SK-N-SH (cell line): ENCODE data around the gene NOS1. TPM values are rescaled to one million over a fixed set of nuclear protein-coding genes. Genes with fewer than 3 reads are reported as not detected.

Experiments used
- CTCF ChIA-PET: fragments of 300-600, 350-600 bp; formaldehyde crosslinking; extraction: SDS; loops from one replicate; lab custom pipeline; 2021; lab: Yijun Ruan, JAX
- POLR2A ChIA-PET: fragments of 350-600 bp; sonication (Branson Sonifier 250); formaldehyde crosslinking; extraction: SDS; loops from one replicate; lab custom pipeline; 2020; ENCODE audit warnings: antibody characterized with exemption, inconsistent platforms; lab: Yijun Ruan, JAX
- DNase-seq: peaks from one replicate; pipeline ENCODE4 v3.0.0; 2012
- H2AFZ ChIP-seq: fragments of 200-600 bp; sonication (generic); 2 replicates; pipeline ENCODE4 v1.8.1; 2016; ENCODE audit warnings: antibody characterized with exemption, mild to moderate bottlenecking, low read depth
- H3F3A ChIP-seq: fragments of 200-600 bp; sonication (generic); replicated peaks from 2 replicates; pipeline ENCODE3; 2016; ENCODE audit warnings: antibody characterized with exemption, mild to moderate bottlenecking; ENCODE audit not compliant: insufficient read depth
- H3K27ac ChIP-seq, 2 experiments: fragments of 200-500 bp in 1 of 2; fragments of 200-600 bp in 1 of 2; sonication (Bioruptor generic) in 1 of 2; sonication (generic), shearing (Covaris generic) in 1 of 2; 2 replicates each; pipeline versions ENCODE4 v1.5.1 to v1.6.1; 2014 to 2016; ENCODE audit warnings: low read depth in 2 of 2, inconsistent platforms in 1 of 2, low read length in 1 of 2, mild to moderate bottlenecking in 1 of 2, mixed read lengths in 1 of 2
- H3K27me3 ChIP-seq: fragments of 200-600 bp; sonication (generic), shearing (Covaris generic); 2 replicates; pipeline ENCODE4 v1.6.1; 2016; ENCODE audit warnings: mixed run types; ENCODE audit not compliant: insufficient read depth
- H3K36me3 ChIP-seq, 2 experiments: fragments of 200-500 bp in 1 of 2; fragments of 200-600 bp in 1 of 2; sonication (Bioruptor generic) in 1 of 2; sonication (generic) in 1 of 2; replicated peaks in 1 of 2; 2 replicates each; pipeline versions ENCODE3 to v1.5.1; 2014 to 2016; ENCODE audit warnings: low read length in 1 of 2, mild to moderate bottlenecking in 1 of 2; ENCODE audit not compliant: insufficient read depth in 2 of 2, control insufficient read depth in 1 of 2
- H3K4me1 ChIP-seq, 2 experiments: fragments of 200-500 bp in 1 of 2; fragments of 200-600 bp in 1 of 2; sonication (Bioruptor generic) in 1 of 2; sonication (generic), shearing (Covaris generic) in 1 of 2; 2 replicates each; pipeline versions ENCODE4 v1.5.1 to v1.6.1; 2014 to 2016; ENCODE audit warnings: low read depth in 1 of 2, low read length in 1 of 2, mixed run types in 1 of 2; ENCODE audit not compliant: insufficient read depth in 2 of 2, control insufficient read depth in 1 of 2
- H3K4me2 ChIP-seq: fragments of 200-600 bp; sonication (generic), shearing (Covaris generic); 2 replicates; pipeline ENCODE4 v1.6.1; 2017; ENCODE audit warnings: mixed run types
- H3K4me3 ChIP-seq, 2 experiments: fragments of 200-500 bp in 1 of 2; fragments of 200-600 bp in 1 of 2; sonication (Bioruptor generic) in 1 of 2; sonication (generic), shearing (Covaris generic) in 1 of 2; 2 replicates each; pipeline versions ENCODE4 v1.5.1 to v1.8.1; 2014 to 2016; ENCODE audit warnings: low read depth in 2 of 2, inconsistent platforms in 1 of 2, low read length in 1 of 2, mild to moderate bottlenecking in 1 of 2, mixed read lengths in 1 of 2, moderate library complexity in 1 of 2
- H3K79me2 ChIP-seq: fragments of 200-600 bp; sonication (generic); 2 replicates; pipeline ENCODE4 v1.8.1; 2017; ENCODE audit warnings: mild to moderate bottlenecking; ENCODE audit not compliant: insufficient read depth
- H3K9ac ChIP-seq: fragments of 200-600 bp; sonication (generic); 2 replicates; pipeline ENCODE4 v1.6.1; 2017; ENCODE audit warnings: mixed run types
- H3K9me2 ChIP-seq: fragments of 200-600 bp; sonication (generic); 2 replicates; pipeline ENCODE4 v1.6.1; 2017; ENCODE audit warnings: mixed run types
- H3K9me3 ChIP-seq: fragments of 200-600 bp; sonication (generic); 2 replicates; pipeline ENCODE4 v1.6.1; 2017; ENCODE audit warnings: mixed run types, mild to moderate bottlenecking, moderate library complexity
- H4K20me1 ChIP-seq: fragments of 200-600 bp; sonication (generic); 2 replicates; pipeline ENCODE4 v1.6.1; 2017; ENCODE audit warnings: mild to moderate bottlenecking, mixed run types; ENCODE audit not compliant: insufficient read depth
- ELF1 ChIP-seq: IDR thresholded peaks from 2 replicates; pipeline ENCODE4 v1.4.0; 2012
- FOSL2 ChIP-seq: IDR thresholded peaks from 2 replicates; pipeline ENCODE4 v1.4.0; 2012; ENCODE audit warnings: low read depth, mild to moderate bottlenecking, moderate library complexity, borderline replicate concordance
- FOXJ3 ChIP-seq: sonication (generic); formaldehyde crosslinking; IDR thresholded peaks from 2 replicates; pipeline ENCODE4 v1.5.1; 2020; ENCODE audit warnings: mild to moderate bottlenecking, missing genetic modification reagents
- GATA2 ChIP-seq: sonication (generic); formaldehyde crosslinking; IDR thresholded peaks from 2 replicates; pipeline ENCODE4 v1.5.0; 2020; ENCODE audit warnings: mild to moderate bottlenecking, missing genetic modification reagents
- JUND ChIP-seq: IDR thresholded peaks from 2 replicates; pipeline ENCODE4 v1.4.0; 2012
- MEF2A ChIP-seq: IDR thresholded peaks from 2 replicates; pipeline ENCODE4 v1.4.0; 2012; ENCODE audit warnings: low read depth, borderline replicate concordance
- MXI1 ChIP-seq: IDR thresholded peaks from 2 replicates; pipeline ENCODE4 v1.6.1; 2012; ENCODE audit warnings: mild to moderate bottlenecking, low read depth, low read length, improper control_type of control experiment
- NFIC ChIP-seq: IDR thresholded peaks from 2 replicates; pipeline ENCODE4 v1.4.0; 2012; ENCODE audit warnings: borderline replicate concordance
- RAD21 ChIP-seq: IDR thresholded peaks from 2 replicates; pipeline ENCODE4 v1.6.1; 2012; ENCODE audit warnings: mild to moderate bottlenecking, low read length
- SIN3A ChIP-seq: IDR thresholded peaks from 2 replicates; pipeline ENCODE4 v1.6.1; 2012; ENCODE audit warnings: low read depth, mild to moderate bottlenecking, low read length, moderate library complexity, borderline replicate concordance
- SMC3 ChIP-seq: IDR thresholded peaks from 2 replicates; pipeline ENCODE4 v1.6.1; 2012; ENCODE audit warnings: low read depth, low read length, improper control_type of control experiment
- TAF1 ChIP-seq: IDR thresholded peaks from 2 replicates; pipeline ENCODE4 v1.6.1; 2012; ENCODE audit warnings: low read depth, mild to moderate bottlenecking, low read length, moderate library complexity, borderline replicate concordance
- TCF12 ChIP-seq: IDR thresholded peaks from 2 replicates; pipeline ENCODE4 v1.4.0; 2012
- USF2 ChIP-seq: fragments of 150-350 bp; IDR thresholded peaks from 2 replicates; pipeline ENCODE4 v1.6.1; 2017; ENCODE audit warnings: antibody characterized with exemption, low read length, low read depth, borderline replicate concordance
- YY1 ChIP-seq: IDR thresholded peaks from 2 replicates; pipeline ENCODE4 v1.4.0; 2012; ENCODE audit warnings: low read depth, mild to moderate bottlenecking
- WGBS: methylation state at CpG from one replicate; pipeline ENCODE4 v1.1.6; 2017; ENCODE audit warnings: low lambda C conversion rate; 5-methylcytosine and 5-hydroxymethylcytosine counted together
- polyA plus RNA-seq, 3 experiments: library from polyadenylated mRNA; depleted of rRNA; stranded (reverse); fragments of >200 nt; gene quantifications; 2 replicates each; pipeline ENCODE4 v1.2.3, GENCODE V29; 2012

Gene NOS1
- polyA plus RNA-seq, 1 of the 3 experiments (the other 2 are of a cell fraction) = 0.02 TPM

GRCh38 chr12:117344716-117345115, 16.7 kb downstream of the NOS1 start:
- no peaks in the 10 kb centered on the region for H3K27me3 ChIP-seq
- WGBS = 64% methylated on average over 5 of the region's 5 CpGs
- ChIA-PET POLR2A (no interaction called here), CTCF (interaction anchor here (1.1 to 2.0 kb wide), 2 partner anchors 108 to 492 kb away, joined by 3 to 8 read pairs; no protein-coding TSS in a partner anchor)
- H3K9ac ChIP-seq = no peak overlapping the region
- H3K4me1 ChIP-seq = no peaks in the 10 kb centered on the region
- no peaks in the 10 kb centered on the region for H3K9me3 ChIP-seq
- no peak overlapping the region for H3K4me3 ChIP-seq
- no peak overlapping the region for H3K27ac ChIP-seq
- H3K9me2 ChIP-seq = no peaks in the 10 kb centered on the region
- H2AFZ ChIP-seq = no peak overlapping the region
- no peak for DNase-seq
- no peak overlapping the region for H3K4me2 ChIP-seq
- no peaks in the 10 kb centered on the region for H4K20me1 ChIP-seq
- no peaks in the 10 kb centered on the region for H3K79me2 ChIP-seq
- H3F3A ChIP-seq = no peaks in the 10 kb centered on the region
- TF ChIP-seq FOXJ3 = no peak
- no peak for TF ChIP-seq MEF2A
- no peak for TF ChIP-seq MXI1
- TF ChIP-seq SIN3A = no peak
- no peak for TF ChIP-seq TCF12
- no peak for TF ChIP-seq NFIC
- TF ChIP-seq GATA2 (CRISPR knock-in tag) = no peak
- no peak for TF ChIP-seq YY1
- no peak for TF ChIP-seq ELF1
- no peak for TF ChIP-seq SMC3
- no peak for TF ChIP-seq RAD21
- H3K36me3 ChIP-seq = no peaks in the 10 kb centered on the region

GRCh38 chr12:117343849-117344248, 17.6 kb downstream of the NOS1 start:
- H3K4me2 ChIP-seq = no peak overlapping the region
- WGBS = 17% methylated on average over 1 of the region's 1 CpG
- POLR2A ChIA-PET = no interaction called here
- no peaks in the 10 kb centered on the region for H3K27me3 ChIP-seq
- no peaks in the 10 kb centered on the region for H3F3A ChIP-seq
- no peaks in the 10 kb centered on the region for H3K4me1 ChIP-seq
- TF ChIP-seq TCF12 = no peak
- no peak for TF ChIP-seq MEF2A
- no peak for TF ChIP-seq TAF1
- TF ChIP-seq YY1 = no peak
- TF ChIP-seq FOSL2 = no peak
- no peak for TF ChIP-seq JUND
- no peak for TF ChIP-seq USF2
- H3K79me2 ChIP-seq = no peaks in the 10 kb centered on the region
- no peak overlapping the region for H3K4me3 ChIP-seq
- CTCF ChIA-PET = interaction anchor here (1.0 to 2.0 kb wide), 2 partner anchors 493 to 507 kb away, joined by 3 to 8 read pairs; no protein-coding TSS in a partner anchor
- no peaks in the 10 kb centered on the region for H3K36me3 ChIP-seq
- H2AFZ ChIP-seq = no peak overlapping the region
- no peak overlapping the region for H3K9ac ChIP-seq
- no peaks in the 10 kb centered on the region for H3K9me2 ChIP-seq
- no peak for DNase-seq
- no peaks in the 10 kb centered on the region for H4K20me1 ChIP-seq
- H3K9me3 ChIP-seq = no peaks in the 10 kb centered on the region
- H3K27ac ChIP-seq = no peak overlapping the region
